Measurements from ENCODE around the gene STAT1.

GRCh38 chr2:190968522-190968921 is 45.4 kb downstream of the STAT1 start:
- no peak for TF ChIP-seq CTCF (IDR thresholded peaks at IDR 0.05)
- TF ChIP-seq POLR2AphosphoS5 (IDR thresholded peaks at IDR 0.05; ENCODE audit: low read depth, low read length), result no peak
- TF ChIP-seq REST (IDR thresholded peaks at IDR 0.05; ENCODE audit: insufficient read depth in 1 of 2, low read depth in 2 of 2, low read length in 1 of 2), result no peak
